Activated naive CD8-positive, alpha-beta T cell (primary cell): ENCODE results near the gene TMEM218.
"Not testable (repeated sequence)": the region's sequence is repeated elsewhere in the genome, so short reads cannot be mapped to it uniquely, and the experiment has no call there.

Experiments used
- H3K27ac Mint-ChIP-seq: one replicate; pipeline ENCODE4 v1.8.0; 2021; ENCODE audit warnings: mixed read lengths
- H3K27me3 Mint-ChIP-seq: one replicate; pipeline ENCODE4 v1.8.0; 2021; ENCODE audit warnings: mixed read lengths
- H3K36me3 Mint-ChIP-seq: one replicate; pipeline ENCODE4 v1.8.0; 2021; ENCODE audit warnings: mixed read lengths
- H3K4me1 Mint-ChIP-seq: one replicate; pipeline ENCODE4 v1.8.0; 2021; ENCODE audit warnings: low read depth, mixed read lengths
- H3K4me3 Mint-ChIP-seq: one replicate; pipeline ENCODE4 v1.8.0; 2021; ENCODE audit warnings: mild to moderate bottlenecking, mixed read lengths
- H3K9me3 Mint-ChIP-seq: one replicate; pipeline ENCODE4 v1.8.0; 2021; ENCODE audit warnings: low read depth, mixed read lengths

Gene TMEM218

GRCh38 chr11:125068368-125068767 is 43.1 kb downstream of the TMEM218 start:
- no peak overlapping the region for H3K4me3 Mint-ChIP-seq
- H3K27ac Mint-ChIP-seq = no peak overlapping the region

GRCh38 chr11:125064070-125064469 is 47.4 kb downstream of the TMEM218 start:
- H3K27me3 Mint-ChIP-seq = peaks cover 26% of the 10 kb centered on the region
- H3K9me3 Mint-ChIP-seq = no peaks in the 10 kb centered on the region
- H3K4me3 Mint-ChIP-seq = peak overlapping the region; percentile 63
- peaks cover 9% of the 10 kb centered on the region for H3K4me1 Mint-ChIP-seq
- H3K36me3 Mint-ChIP-seq = no peaks in the 10 kb centered on the region
- no peak overlapping the region for H3K27ac Mint-ChIP-seq

More at GRCh38 chr11:125068368-125068767, 43.1 kb downstream of the TMEM218 start:
- H3K36me3 Mint-ChIP-seq = no peaks in the 10 kb centered on the region
- H3K27me3 Mint-ChIP-seq = peaks cover 22% of the 10 kb centered on the region
- no peaks in the 10 kb centered on the region for H3K9me3 Mint-ChIP-seq
- H3K4me1 Mint-ChIP-seq = peaks cover 5% of the 10 kb centered on the region

GRCh38 chr11:125063429-125064043 is 47.9 kb downstream of the TMEM218 start:
- H3K36me3 Mint-ChIP-seq = no peaks in the 10 kb centered on the region
- H3K4me3 Mint-ChIP-seq = peak overlapping the region; percentile 63
- H3K27me3 Mint-ChIP-seq = peaks cover 26% of the 10 kb centered on the region
- H3K27ac Mint-ChIP-seq = no peak overlapping the region
- H3K4me1 Mint-ChIP-seq = peaks cover 9% of the 10 kb centered on the region
- no peaks in the 10 kb centered on the region for H3K9me3 Mint-ChIP-seq

GRCh38 chr11:125062931-125063428 is 48.4 kb downstream of the TMEM218 start, which contains the start of gene SLC37A2:
Gene SLC37A2 (plus strand): TSS chr11:125063305. CDS start chr11:125063368, 63 bp downstream.
- Mint-ChIP-seq H3K4me1 (peaks cover 9% of the 10 kb centered on the region), H3K36me3 (no peaks in the 10 kb centered on the region), H3K4me3 (peak within 1 kb of the TSS; percentile 84), H3K9me3 (no peaks in the 10 kb centered on the region), H3K27ac (no peak within 1 kb of the TSS), H3K27me3 (peaks cover 26% of the 10 kb centered on the region)

- no peaks in the 10 kb centered on the region for H3K9me3 Mint-ChIP-seq
- H3K27ac Mint-ChIP-seq = no peak overlapping the region
- H3K27me3 Mint-ChIP-seq = peaks cover 26% of the 10 kb centered on the region
- H3K36me3 Mint-ChIP-seq = no peaks in the 10 kb centered on the region
- peak overlapping the region; percentile 84 for H3K4me3 Mint-ChIP-seq
- H3K4me1 Mint-ChIP-seq = peaks cover 9% of the 10 kb centered on the region
Observed at GRCh38 chr11:125062218-125062930, 49.1 kb downstream of the TMEM218 start.

- Mint-ChIP-seq H3K4me1 (peaks cover 9% of the 10 kb centered on the region), H3K9me3 (no peaks in the 10 kb centered on the region), H3K4me3 (no peak overlapping the region), H3K27ac (no peak overlapping the region), H3K27me3 (peaks cover 26% of the 10 kb centered on the region), H3K36me3 (peaks cover 3% of the 10 kb centered on the region)
Observed at GRCh38 chr11:125061281-125061680, 50.1 kb downstream of the TMEM218 start.

GRCh38 chr11:125057693-125058016 is 53.8 kb downstream of the TMEM218 start:
- peaks cover 9% of the 10 kb centered on the region for H3K27me3 Mint-ChIP-seq
- peaks cover 2% of the 10 kb centered on the region for H3K4me1 Mint-ChIP-seq
- H3K36me3 Mint-ChIP-seq = peaks cover 3% of the 10 kb centered on the region
- H3K4me3 Mint-ChIP-seq = no peak overlapping the region
- H3K9me3 Mint-ChIP-seq = no peaks in the 10 kb centered on the region
- H3K27ac Mint-ChIP-seq = no peak overlapping the region

GRCh38 chr11:125056931-125057692 is 54.3 kb downstream of the TMEM218 start:
- Mint-ChIP-seq H3K36me3 (peaks cover 3% of the 10 kb centered on the region), H3K4me1 (no peaks in the 10 kb centered on the region), H3K27ac (no peak overlapping the region), H3K27me3 (peaks cover 5% of the 10 kb centered on the region), H3K4me3 (no peak overlapping the region), H3K9me3 (no peaks in the 10 kb centered on the region)

GRCh38 chr11:125056111-125056510 is 55.3 kb downstream of the TMEM218 start:
- not testable (repeated sequence) for H3K4me1 Mint-ChIP-seq, H3K27ac Mint-ChIP-seq, H3K27me3 Mint-ChIP-seq, H3K9me3 Mint-ChIP-seq, H3K4me3 Mint-ChIP-seq, H3K36me3 Mint-ChIP-seq

GRCh38 chr11:125055107-125055715 is 56.2 kb downstream of the TMEM218 start:
- no peak overlapping the region for H3K27ac Mint-ChIP-seq
- no peaks in the 10 kb centered on the region for H3K9me3 Mint-ChIP-seq
- peaks cover 3% of the 10 kb centered on the region for H3K36me3 Mint-ChIP-seq
- peaks cover 4% of the 10 kb centered on the region for H3K27me3 Mint-ChIP-seq
- H3K4me1 Mint-ChIP-seq = no peaks in the 10 kb centered on the region
- no peak overlapping the region for H3K4me3 Mint-ChIP-seq

GRCh38 chr11:125053167-125053566 is 58.3 kb downstream of the TMEM218 start:
- H3K36me3 Mint-ChIP-seq = peaks cover 3% of the 10 kb centered on the region
- peaks cover 4% of the 10 kb centered on the region for H3K27me3 Mint-ChIP-seq
- H3K9me3 Mint-ChIP-seq = no peaks in the 10 kb centered on the region
- H3K27ac Mint-ChIP-seq = no peak overlapping the region
- H3K4me1 Mint-ChIP-seq = no peaks in the 10 kb centered on the region
- H3K4me3 Mint-ChIP-seq = no peak overlapping the region

GRCh38 chr11:125052047-125052446 is 59.4 kb downstream of the TMEM218 start:
- H3K27me3 Mint-ChIP-seq = peaks cover 1% of the 10 kb centered on the region
- H3K4me3 Mint-ChIP-seq = no peak overlapping the region
- peaks cover 1% of the 10 kb centered on the region for H3K36me3 Mint-ChIP-seq
- H3K9me3 Mint-ChIP-seq = no peaks in the 10 kb centered on the region
- no peak overlapping the region for H3K27ac Mint-ChIP-seq
- H3K4me1 Mint-ChIP-seq = no peaks in the 10 kb centered on the region

GRCh38 chr11:125049164-125049792 is 62.1 kb downstream of the TMEM218 start:
- no peak overlapping the region for H3K27ac Mint-ChIP-seq
- H3K27me3 Mint-ChIP-seq = no peaks in the 10 kb centered on the region
- no peak overlapping the region for H3K4me3 Mint-ChIP-seq
- peaks cover 4% of the 10 kb centered on the region for H3K9me3 Mint-ChIP-seq
- H3K4me1 Mint-ChIP-seq = no peaks in the 10 kb centered on the region
- peaks cover 8% of the 10 kb centered on the region for H3K36me3 Mint-ChIP-seq
